Hepatocyte (in vitro differentiated cells): Measurements from ENCODE around the gene P3R3URF. TPM values are rescaled to one million over a fixed set of nuclear protein-coding genes. Genes with fewer than 3 reads are reported as not detected.

Experiments
- DNase-seq: peaks from one replicate; pipeline ENCODE4 v3.0.0-alpha.2; 2016; ENCODE audit warnings: low spot score
- H2AFZ ChIP-seq: fragments of 200-600 bp; sonication (generic); 2 replicates; pipeline ENCODE4 v1.6.0; 2016; ENCODE audit warnings: antibody characterized with exemption, mild to moderate bottlenecking
- H3K27ac ChIP-seq: fragments of 200-600 bp; sonication (generic); 2 replicates; pipeline ENCODE4 v1.5.1; 2016; ENCODE audit warnings: mild to moderate bottlenecking
- H3K27me3 ChIP-seq: fragments of 200-600 bp; sonication (generic); 2 replicates; pipeline ENCODE4 v1.6.1; 2016
- H3K36me3 ChIP-seq: fragments of 200-600 bp; sonication (generic); replicated peaks from 2 replicates; pipeline ENCODE4 v1.5.1; 2016; ENCODE audit warnings: low read depth; ENCODE audit not compliant: insufficient read depth
- H3K4me1 ChIP-seq: fragments of 200-600 bp; sonication (generic); 2 replicates; pipeline ENCODE4 v1.5.1; 2016; ENCODE audit warnings: mild to moderate bottlenecking, moderate library complexity; ENCODE audit not compliant: insufficient read depth
- H3K4me2 ChIP-seq: fragments of 200-600 bp; sonication (generic); 2 replicates; pipeline ENCODE4 v1.6.0; 2016
- H3K4me3 ChIP-seq: fragments of 200-600 bp; sonication (generic); 2 replicates; pipeline ENCODE4 v1.5.1; 2016; ENCODE audit warnings: mild to moderate bottlenecking
- H3K79me2 ChIP-seq: fragments of 200-600 bp; sonication (generic); 2 replicates; pipeline ENCODE4 v1.6.0; 2017; ENCODE audit warnings: mild to moderate bottlenecking
- H3K9me2 ChIP-seq: fragments of 200-600 bp; sonication (generic); replicated peaks from 2 replicates; pipeline ENCODE4 v1.6.0; 2017; ENCODE audit warnings: mild to moderate bottlenecking; ENCODE audit not compliant: insufficient read depth
- H3K9me3 ChIP-seq: fragments of 200-600 bp; sonication (generic); 2 replicates; pipeline ENCODE4 v1.5.1; 2016; ENCODE audit warnings: low read depth, mild to moderate bottlenecking
- H4K20me1 ChIP-seq: fragments of 200-600 bp; sonication (generic); 2 replicates; pipeline ENCODE4 v1.6.0; 2016; ENCODE audit warnings: mild to moderate bottlenecking; ENCODE audit not compliant: insufficient read depth, poor library complexity, severe bottlenecking
- EZH2 ChIP-seq: fragments of 200-600 bp; sonication (generic); IDR thresholded peaks from 2 replicates; pipeline ENCODE4 v1.6.1; 2016; ENCODE audit warnings: antibody characterized with exemption, mild to moderate bottlenecking, borderline replicate concordance
- EZH2phosphoT487 ChIP-seq: fragments of 200-600 bp; sonication (generic); IDR thresholded peaks from one replicate; pipeline ENCODE4 v1.6.1; 2018; ENCODE audit warnings: antibody characterized with exemption, mild to moderate bottlenecking, low read depth, moderate library complexity; ENCODE audit not compliant: unreplicated experiment, severe bottlenecking
- WGBS: methylation state at CpG from one replicate; pipeline ENCODE4 v1.1.6; 2016; ENCODE audit warnings: low lambda C conversion rate; ENCODE audit errors: missing lambda C conversion rate; 5-methylcytosine and 5-hydroxymethylcytosine counted together
- polyA plus RNA-seq: library from polyadenylated mRNA; unstranded; fragments of >200 nt; fragmentation: Nextera tagmentation; extraction: Ambion mirVana; gene quantifications from 2 replicates; pipeline ENCODE4 v1.2.1, GENCODE V29; 2016
- total RNA-seq: library from RNA; depleted of rRNA; stranded (reverse); fragments of >200 nt; gene quantifications from 2 replicates; pipeline ENCODE4 v1.2.3, GENCODE V29; 2014
- TF ChIP-seq, protein P1 (sequence below): fragments of 200-600 bp; sonication (generic); IDR thresholded peaks from 2 replicates; pipeline ENCODE4 v1.5.1; 2016; ENCODE audit warnings: antibody characterized with exemption, mild to moderate bottlenecking; ENCODE audit not compliant: poor library complexity

Gene P3R3URF
- total and polyA plus RNA-seq, 2 experiments from 2014 or later = not detected

- Histone ChIP-seq H3K9me2 (no peaks in the 10 kb centered on the region), H3K4me3 (no peak overlapping the region), H2AFZ (no peak overlapping the region), H3K27me3 (no peaks in the 10 kb centered on the region), H3K4me2 (no peak overlapping the region), H4K20me1 (no peaks in the 10 kb centered on the region), H3K79me2 (no peaks in the 10 kb centered on the region), H3K4me1 (no peaks in the 10 kb centered on the region), H3K9me3 (no peaks in the 10 kb centered on the region), H3K27ac (no peak overlapping the region), H3K36me3 (no peaks in the 10 kb centered on the region)
- DNase-seq = peak; percentile 49
- TF ChIP-seq, protein P1, sequence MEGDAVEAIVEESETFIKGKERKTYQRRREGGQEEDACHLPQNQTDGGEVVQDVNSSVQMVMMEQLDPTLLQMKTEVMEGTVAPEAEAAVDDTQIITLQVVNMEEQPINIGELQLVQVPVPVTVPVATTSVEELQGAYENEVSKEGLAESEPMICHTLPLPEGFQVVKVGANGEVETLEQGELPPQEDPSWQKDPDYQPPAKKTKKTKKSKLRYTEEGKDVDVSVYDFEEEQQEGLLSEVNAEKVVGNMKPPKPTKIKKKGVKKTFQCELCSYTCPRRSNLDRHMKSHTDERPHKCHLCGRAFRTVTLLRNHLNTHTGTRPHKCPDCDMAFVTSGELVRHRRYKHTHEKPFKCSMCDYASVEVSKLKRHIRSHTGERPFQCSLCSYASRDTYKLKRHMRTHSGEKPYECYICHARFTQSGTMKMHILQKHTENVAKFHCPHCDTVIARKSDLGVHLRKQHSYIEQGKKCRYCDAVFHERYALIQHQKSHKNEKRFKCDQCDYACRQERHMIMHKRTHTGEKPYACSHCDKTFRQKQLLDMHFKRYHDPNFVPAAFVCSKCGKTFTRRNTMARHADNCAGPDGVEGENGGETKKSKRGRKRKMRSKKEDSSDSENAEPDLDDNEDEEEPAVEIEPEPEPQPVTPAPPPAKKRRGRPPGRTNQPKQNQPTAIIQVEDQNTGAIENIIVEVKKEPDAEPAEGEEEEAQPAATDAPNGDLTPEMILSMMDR = no peak
- no peak for TF ChIP-seq EZH2
- TF ChIP-seq EZH2phosphoT487 = no peak
- WGBS = 26% methylated on average over 4 of the region's 4 CpGs
These were observed 45.5 kb upstream of the P3R3URF start for GRCh38 chr1:46221749-46222148.

- Histone ChIP-seq H3K9me3 (no peaks in the 10 kb centered on the region), H3K27me3 (no peaks in the 10 kb centered on the region), H3K79me2 (no peaks in the 10 kb centered on the region), H3K9me2 (no peaks in the 10 kb centered on the region), H3K4me3 (no peak overlapping the region), H3K36me3 (no peaks in the 10 kb centered on the region), H3K27ac (no peak overlapping the region), H3K4me1 (no peaks in the 10 kb centered on the region), H2AFZ (no peak overlapping the region), H3K4me2 (no peak overlapping the region), H4K20me1 (no peaks in the 10 kb centered on the region)
- DNase-seq = no peak
- WGBS = 91% methylated on average over 3 of the region's 3 CpGs
- no peak for TF ChIP-seq EZH2phosphoT487
- TF ChIP-seq, protein P1 = no peak
- no peak for TF ChIP-seq EZH2
These were observed 44.5 kb upstream of the P3R3URF start for GRCh38 chr1:46220808-46221207.

DNA sequence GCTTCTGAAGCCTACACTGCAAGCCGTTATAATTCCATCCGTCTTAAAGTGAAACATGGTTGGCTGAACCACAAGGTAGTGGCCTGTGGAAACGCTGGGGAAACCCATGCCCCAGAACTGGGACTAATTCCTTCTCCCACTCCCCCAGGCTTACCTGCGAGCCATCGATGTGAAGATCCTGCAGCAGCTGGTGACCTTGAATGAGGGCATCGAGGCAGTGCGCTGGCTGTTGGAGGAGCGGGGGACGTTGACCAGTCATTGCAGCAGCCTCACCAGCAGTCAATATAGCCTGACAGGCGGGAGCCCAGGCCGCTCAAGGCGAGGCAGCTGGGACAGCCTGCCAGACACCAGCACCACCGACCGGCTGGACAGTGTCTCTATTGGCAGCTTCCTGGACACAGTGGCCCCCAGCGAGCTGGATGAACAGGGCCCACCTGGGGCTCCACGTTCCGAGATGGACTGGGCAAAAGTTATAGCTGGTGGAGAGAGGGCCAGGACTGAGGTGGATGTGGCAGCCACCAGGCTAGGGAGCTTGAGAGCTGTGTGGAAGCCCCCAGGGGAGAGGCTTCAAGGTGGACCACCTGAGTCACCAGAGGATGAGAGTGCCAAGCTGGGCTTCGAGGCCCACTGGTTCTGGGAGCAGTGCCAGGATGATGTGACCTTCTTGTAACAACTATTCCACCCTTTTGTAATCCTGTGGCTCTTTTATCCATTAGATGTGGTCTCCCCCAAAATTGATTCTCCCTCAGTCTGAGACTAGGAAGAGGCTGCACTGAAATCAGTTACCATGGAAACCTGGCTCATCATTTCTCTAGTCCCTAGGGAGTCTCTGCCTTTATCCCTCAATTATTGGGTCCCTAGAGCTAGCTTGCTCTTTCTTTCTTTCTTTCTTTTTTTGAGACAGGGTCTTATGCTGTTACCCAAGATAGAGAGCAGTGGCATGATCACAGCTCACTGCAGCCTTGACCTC lies 43.5 kb upstream of the P3R3URF start:
- Histone ChIP-seq H3K9me2 (no peaks in the 10 kb centered on the region), H3K4me3 (no peak overlapping the region), H4K20me1 (no peaks in the 10 kb centered on the region), H3K4me2 (no peak overlapping the region), H2AFZ (no peak overlapping the region), H3K79me2 (no peaks in the 10 kb centered on the region), H3K4me1 (no peaks in the 10 kb centered on the region), H3K27ac (no peak overlapping the region), H3K9me3 (no peaks in the 10 kb centered on the region), H3K27me3 (no peaks in the 10 kb centered on the region), H3K36me3 (no peaks in the 10 kb centered on the region)
- WGBS = 81% methylated on average over 18 of the region's 18 CpGs
- TF ChIP-seq, protein P1 = no peak
- TF ChIP-seq EZH2 = no peak
- no peak for TF ChIP-seq EZH2phosphoT487
- DNase-seq = no peak
